ENCODE data around the gene NOS2.
A peak's percentile ranks its signal among the peaks of the same experiment; 100 is the strongest.

Gene NOS2

DNA sequence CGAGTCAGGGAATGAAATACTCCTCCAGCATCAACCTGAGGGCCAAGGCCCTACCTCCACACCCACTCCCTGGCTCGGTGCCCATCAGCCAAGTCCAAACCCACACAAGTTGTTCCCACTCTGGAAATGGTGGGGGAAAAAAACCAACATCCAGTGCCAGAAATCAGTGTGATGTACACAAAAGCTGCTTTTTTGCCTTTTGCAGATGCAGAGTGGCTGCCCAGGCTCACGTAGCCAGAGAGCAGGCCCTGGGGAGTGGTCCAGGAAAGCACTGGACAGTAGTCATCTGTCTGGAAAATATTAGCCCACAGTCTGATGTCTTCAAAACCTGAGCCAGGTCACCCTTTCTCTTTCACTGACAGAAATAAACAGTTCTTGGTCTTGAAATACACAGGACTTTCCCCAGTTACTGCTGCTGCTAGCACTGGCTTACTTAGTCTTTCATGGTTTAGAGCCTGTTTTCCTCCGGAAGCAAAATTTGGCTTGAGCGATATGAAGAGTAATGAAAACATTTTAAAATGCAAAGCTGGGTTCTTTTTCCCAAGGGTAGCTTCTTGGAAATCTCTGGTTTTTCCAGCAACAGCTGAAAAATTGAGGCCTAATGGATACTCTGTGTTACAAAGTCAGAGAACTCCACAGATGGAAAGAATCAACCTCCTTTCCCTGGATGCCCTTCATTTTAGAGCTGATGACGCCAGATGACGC, 18.2 kb upstream of the NOS2 start:
- no peak for DNase-seq

DNA sequence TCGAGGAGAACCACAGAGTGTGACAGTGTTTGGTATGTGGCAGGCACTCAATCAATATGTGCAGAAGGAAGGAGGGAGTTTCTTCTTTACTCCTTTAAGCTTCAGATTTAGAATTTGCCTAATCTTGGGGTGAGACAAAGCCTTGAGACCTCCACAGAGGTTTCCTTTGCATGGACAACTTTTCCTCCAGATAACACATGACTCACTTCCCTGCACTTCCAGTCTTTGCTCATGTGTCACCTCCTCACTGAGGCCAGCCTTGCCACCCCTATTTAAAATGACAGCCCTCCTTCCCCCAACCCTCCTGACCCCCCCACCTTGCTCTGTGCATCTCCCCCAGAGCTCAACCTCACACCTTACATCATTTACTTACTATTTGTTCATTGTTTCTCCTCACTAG, 17.4 kb upstream of the NOS2 start:
- DNase-seq, result no peak

DNA sequence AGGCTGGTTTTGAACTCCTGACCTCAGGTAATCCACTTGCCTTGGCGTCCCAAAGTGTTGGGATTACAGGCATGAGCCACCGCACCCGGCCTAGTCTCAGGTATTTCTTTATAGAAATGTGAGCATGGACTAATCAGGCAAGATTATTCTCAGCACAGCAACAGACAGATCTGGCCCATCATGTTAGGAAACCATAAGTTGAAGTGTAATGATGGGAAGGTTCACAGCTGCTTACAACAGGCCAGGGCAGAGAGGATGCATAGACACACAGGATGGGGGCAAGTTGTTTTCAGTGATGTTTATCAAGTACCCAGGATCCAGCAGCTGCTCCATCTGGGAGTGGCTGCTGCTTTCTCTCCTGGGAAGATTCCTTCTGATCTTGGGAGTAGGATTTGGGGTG, 16.6 kb upstream of the NOS2 start:
- no peak for DNase-seq

DNA sequence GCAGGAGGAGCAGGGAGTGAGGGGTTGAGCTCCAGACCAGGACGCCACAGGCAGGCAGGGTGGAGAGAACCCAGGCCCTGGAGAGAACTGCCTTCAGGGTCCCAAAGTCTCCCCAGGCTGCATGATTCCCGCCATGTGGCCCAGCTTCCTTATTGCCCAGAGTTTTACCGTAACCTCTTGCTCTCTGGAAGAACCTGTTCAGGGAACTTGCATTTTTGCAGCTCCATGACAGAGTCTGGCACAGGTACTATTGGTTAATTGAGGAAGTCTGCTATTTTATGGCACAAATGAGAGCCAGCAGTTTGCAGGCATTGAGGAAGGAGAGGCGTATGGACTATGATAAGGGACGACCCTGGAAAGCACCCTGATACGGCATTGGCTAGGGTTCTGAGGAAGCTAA, 11.6 kb upstream of the NOS2 start:
- no peak for DNase-seq

DNA sequence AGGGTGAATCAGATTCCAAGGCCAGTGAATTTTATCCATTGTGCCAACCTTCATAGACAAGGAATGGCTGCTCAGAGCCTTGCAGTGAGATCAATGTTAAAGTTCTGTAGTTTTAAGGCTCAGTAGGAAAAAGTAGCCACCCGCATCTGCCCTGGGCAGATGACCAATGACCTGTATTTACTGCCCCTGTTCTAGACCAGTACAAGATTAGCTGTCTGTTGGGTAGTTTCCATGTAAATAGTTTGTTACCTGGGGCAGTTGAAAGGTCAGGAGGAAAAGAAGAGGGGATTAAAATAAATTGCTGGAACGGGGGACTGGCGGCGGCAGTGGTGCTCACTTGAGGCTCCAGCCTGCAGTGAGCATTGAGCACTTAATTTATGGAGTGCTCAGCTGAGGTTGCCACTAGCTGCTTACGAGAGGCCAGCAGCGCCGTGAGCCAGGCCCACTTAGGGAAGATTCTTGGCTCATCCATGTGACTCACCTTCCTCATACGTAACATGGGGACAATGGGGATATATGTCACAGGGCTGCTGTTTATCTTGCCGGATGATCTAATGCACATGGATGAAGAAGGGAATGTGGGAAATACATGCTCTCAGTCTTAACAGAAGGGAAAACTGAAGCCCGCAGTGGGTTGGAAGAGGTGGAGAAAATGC, 10.7 kb upstream of the NOS2 start:
- DNase-seq, result no peak

DNA sequence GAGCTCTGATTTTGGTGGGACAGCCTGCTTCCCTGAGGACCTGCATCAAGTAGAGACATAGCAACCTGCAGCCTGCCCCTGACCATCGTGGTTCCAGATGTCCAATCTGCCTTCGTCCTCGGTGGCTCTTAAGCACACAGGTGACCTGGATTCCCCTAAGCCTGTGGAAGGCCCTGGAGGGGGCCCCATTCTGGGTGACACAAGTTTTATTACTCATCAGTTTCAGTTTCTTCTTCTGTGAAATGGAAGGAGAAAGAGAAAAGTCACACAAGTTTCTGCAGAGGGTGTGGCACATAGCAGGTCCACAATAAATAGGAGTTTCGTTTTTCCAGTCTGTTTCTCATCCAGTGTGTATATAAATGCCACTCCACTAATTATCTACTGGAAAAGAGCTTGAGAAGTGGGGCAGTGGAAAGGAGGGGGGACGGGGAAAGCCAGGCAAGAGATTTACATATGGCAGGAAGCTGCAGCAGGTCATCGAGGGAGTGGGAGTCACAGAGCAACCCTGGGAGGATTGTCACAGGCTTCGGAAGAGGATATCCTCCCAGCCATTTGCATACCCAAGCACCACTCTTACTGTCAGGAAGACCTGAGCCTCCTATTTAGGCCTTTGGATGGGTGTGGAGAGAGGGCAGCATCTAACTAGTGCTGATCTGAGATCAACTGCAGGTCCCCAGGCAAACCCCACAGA, 10.0 kb upstream of the NOS2 start:
- peak in 1 of 5 experiments; percentile 77 for DNase-seq

DNA sequence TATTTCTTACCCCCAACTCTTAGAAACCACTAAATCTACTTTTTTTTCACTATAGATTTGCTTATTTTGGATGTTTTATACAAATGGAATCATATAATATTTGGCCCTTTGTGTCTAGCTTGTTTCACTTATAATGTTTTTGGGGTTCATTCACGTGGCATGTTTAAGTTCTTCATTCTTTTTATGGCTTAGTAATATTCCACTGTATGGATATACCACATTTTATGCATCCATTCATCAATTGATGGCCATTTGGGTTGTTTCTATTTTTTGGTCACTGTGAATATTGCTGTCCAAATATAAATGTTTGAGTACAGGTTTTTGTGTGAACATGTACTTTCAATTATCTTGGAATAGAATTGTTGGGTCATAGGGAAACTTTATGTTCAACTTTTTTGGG, 9.2 kb upstream of the NOS2 start:
- no peak for DNase-seq

DNA sequence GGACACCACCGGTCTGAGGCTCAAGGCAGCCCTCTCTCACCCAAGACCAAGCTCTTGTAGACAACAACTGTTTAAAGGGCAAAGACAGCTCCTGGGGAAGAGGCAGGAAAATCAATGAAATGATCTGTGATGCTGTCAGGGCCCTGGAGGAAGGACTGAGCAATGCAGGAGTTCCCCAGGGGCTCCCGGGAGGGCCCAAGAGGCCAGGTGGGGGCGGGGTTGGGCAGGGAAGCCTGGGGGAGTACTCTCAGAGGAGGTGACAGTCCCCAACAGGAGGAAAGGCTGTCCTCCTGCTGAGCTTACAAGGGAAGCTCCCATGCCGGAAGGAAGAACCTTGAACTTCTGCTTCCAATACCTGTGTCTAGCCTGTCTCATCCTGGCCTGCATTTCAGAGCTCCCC, 8.3 kb upstream of the NOS2 start:
- peak in 1 of 5 experiments; percentile 8 for DNase-seq

DNA sequence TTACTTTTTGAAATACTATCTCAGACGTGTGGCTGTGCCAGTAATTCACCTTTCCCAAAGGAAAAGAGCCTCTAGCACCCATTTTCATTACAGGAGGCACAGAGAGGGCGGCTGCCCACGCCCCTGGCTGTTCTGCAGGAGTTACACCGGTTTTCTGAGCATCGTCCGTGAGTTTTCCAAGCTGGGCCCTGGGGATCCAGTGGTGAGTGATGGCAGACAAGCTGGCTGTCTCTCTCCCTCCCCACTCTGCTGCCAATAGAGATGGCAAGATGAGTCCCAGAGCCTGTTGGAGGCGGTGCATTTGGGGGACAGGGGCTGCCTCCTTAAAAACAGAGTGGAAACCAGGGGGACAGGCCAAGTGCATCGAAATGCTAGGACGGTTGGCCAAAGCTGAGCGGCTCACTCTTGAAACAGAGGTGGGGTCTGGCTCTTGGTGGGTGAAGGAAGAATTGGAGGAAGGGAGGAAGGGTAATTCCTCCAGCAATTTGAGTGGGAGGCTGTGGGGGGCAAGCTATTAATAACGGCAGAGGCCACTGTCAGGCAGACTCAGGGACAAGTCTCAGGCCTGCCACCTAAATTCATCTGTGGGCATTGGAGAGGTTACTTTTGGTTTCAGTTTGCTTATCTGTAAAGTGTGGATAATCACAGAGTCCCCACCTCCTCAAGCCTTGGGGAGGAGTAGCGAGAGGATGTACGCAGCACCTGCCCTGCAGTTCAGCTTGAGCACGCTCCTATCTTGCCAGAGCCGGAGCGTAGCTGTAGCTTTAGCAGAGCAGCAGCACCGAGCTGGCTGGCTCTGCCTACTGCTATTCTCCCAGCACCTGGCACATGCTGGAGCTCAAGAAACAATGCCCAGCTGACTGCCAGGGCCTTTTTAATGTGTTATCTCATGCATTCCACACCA, 7.5 kb upstream of the NOS2 start:
- DNase-seq, result peak in 4 of 5 experiments; percentile 22 to 97 (median 48)

DNA sequence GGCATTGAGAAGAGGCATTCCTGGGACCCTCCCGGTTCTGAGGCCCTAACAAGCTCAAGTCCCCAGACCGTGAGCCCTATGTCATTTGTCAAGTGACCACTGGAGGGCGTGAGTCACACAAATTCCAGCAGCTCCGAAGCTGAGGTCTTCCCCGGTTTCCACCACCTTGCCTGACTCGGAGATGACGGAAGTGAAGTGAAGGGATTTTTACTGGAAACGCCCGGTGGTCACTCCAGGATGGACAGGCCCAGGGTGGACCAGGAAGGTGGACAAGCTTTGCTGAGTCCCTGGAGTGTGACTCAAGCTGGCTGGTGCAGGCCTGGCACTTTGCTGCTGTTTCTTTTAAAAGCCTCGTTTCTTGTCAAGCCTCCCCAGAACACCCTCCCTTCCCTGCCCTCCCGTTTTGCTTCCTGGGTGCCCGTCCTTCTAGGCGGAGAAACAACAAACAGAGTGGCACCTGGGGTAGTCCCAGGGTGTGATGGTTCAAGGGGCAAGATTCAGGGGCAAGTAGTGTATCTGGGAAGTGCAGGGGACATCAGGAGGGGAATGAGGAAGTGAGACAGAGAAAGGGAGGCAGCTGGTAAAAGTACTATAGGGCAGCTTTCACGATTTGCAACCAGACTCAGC, 5.3 kb upstream of the NOS2 start:
- peak; percentile 38 to 88 (median 68) for DNase-seq

DNA sequence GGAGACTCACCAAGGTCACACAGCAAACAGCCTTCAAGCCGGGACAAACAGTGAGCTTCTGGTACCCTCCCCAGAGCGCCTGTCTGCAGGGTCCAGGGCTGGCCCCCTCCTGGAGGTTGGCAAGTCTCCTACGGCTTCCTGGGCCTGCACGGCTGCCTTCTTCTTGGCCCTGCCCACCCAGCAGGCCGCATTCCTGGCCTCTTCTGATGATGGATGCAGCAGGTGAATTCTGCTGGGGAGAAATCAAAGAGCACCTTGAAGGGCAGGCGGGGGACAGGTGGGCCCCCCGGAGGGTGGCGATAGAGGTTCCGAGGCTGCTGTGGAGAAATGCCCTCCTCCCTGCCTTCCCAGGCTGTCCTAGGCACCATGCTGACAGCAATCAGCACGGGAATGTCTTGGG, 3.8 kb upstream of the NOS2 start:
- no peak for DNase-seq

DNA sequence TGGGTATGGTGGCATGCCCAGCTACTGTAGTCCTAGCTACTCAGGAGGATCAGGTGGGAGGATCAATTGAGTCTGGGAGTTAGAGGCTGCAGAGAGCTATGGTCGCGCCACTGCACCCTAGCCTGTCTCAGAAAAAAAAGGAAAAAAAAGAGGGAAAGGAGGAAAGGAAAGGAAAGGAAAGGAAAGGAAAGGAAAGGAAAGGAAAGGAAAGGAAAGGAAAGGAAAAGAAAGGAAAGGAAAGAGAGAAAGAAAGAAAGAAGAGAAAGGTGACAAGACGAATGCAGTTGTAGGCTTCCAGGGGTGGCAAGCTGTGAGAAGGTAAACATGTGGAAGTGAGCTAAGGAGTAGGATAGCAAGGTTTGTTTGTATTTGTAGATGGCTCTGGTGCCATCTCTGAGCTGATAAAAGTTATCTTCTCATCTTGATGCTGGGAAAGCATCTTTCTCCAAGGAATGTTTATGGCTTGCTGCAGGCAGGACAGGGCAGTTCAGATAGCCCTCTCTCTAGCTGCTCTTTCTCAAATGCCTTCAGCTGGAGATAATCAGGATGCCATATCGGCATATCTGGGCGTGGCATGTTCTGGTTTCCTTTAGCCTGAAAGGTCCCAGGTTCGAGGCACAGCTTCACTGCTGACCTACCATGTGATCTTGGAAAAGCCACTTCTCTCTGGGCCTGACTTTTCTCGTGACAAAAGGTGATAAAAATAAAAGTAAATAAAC, 2.8 kb upstream of the NOS2 start:
- DNase-seq, result no peak

DNA sequence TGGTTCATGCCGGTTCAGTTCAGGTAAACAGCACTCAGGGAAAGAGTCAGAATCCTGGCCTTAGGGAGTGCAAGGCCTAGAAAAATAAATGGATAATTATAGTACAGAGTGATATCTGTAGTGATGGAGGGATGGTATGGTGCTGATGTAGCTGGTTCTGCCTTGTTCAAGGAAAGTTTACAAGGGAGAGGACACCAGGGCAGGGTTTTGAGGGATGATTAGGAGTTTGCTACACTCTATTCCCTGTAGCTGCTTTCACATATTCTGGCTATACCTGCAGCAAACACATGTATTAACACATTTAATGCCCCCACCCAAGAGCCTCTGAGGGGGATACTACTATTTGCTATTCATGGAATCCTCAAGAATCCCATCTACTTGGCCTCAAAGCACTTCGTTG, 1.7 kb upstream of the NOS2 start:
- no peak for DNase-seq

DNA sequence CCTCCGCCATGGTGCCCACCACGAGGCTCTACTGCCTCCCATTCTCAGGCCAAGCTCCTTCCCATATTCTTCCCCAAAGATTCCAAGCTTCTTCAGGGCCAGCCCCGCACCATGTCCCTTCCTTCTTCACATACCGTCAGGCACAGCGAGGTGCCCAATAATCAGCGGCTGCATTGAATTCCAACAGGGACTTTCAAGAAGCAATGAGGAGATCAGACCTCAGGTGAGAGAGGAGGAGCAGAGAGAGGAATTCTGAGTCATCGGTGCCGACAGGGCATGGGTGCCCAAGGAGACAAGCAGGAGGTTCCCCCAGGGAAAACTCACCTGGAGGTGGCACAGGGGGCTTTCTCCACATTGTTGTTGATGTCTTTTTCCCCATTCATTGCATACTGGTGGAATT, 2.0 kb downstream of the NOS2 start:
- no peak for DNase-seq

DNA sequence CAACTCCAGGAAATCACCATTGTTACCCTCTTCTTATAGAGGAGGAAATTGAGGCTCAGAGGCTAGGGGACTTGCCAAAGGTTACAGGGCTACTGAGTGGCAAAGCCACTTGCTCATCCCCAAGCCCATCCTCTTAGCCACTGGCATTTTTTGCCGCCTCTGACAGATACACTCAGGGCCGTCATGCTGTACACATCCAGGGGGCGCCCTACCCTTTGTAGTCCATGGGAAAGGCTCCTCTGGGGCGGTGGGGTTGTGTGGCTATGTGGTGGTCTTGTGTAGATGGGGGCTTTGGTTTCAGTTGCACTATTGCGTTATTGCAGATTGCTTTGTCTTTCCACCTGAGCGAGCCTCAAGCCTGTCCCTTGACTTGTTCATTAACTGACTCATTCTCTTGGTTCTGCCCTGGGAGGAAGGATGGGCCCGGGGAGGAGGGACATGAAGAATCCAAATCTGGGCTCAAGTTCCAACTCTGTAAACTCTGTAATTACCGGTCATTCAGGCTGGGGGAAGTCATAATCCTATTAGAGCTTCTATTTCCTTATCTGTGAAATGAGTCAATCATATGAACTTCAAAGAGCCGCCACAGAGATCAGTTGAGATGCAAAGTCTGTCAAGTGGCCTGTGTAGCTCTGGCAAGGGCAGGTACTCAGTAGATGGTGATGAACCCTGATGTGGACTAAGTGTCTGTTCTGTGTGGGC, 2.8 kb downstream of the NOS2 start:
- DNase-seq, result no peak

DNA sequence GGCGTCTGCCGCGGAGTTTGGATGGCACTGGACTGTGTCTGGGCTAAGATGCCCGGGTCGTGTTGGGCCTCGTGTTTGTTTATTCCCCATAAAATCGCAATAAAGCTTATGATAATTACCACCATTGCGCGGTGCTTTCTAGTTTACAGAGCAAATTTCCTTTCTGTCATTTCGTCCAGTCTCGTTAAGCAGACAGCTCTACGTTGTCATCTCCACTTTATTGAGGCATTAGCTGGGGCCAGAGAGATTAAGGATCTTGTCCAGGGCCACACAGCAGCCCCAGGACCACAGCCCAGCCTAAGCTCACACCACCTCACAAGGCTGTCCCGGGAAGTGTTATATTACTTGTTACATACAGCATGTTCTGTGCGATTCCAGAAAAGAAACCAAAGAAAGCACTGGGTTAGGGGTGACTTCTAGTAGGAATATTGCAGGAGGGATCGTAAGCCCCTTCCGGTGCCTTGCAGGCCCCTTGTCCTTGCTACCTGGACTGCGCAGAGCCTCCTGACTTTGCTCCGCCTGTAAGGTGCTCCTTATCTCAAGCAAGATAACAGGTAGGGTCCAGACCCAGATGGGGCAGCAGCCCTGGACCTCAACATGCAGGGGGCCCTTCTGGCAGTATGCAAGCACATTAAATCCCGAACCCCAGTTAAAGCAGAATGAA, 6.3 kb downstream of the NOS2 start:
- no peak for DNase-seq

DNA sequence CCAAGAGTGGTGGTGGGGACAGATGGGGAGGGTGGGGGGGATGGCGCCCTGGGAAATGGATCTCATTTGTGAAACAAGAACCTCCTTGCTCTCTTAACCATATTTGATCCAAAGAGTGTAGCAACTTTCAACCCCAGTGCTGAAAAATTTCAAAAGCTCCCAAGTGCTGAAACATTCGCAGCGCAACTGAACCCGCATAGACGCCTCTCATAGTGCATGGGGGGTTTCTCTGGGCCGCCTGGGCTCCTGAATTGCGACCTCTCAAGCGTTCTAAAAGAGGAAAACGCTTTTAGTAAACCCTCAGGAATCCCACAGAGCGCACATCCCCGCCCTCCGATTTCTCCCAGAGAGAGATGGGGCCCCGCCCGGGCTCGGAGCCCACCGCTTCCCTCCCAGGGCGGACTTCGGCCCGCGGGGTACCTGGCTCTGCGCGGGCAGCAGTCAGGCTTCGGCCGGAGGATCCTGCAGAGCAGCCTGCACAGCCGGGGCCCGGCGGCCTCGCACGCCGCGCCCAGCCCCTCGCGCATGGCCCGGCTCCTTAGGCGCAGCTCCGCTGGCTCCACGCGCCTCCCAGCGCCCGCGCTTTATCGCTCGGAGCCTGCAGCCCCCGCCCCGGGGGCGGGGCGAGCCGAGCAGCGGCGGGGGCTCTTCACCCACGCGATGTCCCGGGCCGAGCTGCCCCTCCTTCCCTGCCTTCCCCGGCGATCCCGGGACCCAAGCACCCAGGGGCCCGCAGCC, 7.0 kb downstream of the NOS2 start:
- DNase-seq, result peak in 1 of 5 experiments; percentile 8

DNA sequence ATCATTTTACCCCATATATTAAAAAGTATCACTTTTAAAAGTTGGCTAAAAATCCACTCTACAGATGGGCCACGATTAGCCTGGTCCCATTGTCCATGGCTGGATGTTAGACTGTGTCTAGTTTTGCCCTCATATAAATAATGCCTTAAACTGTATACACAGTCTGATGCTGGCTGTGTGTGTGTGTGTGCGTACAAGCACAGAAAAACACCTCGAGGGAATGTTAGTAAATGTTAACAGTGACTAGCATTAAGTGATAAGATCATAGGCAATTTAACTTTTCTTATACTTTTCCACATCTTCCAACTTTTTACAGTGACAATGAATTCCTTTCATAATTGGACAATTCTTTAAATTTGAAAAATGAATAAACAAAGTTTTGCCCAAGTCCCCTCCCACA, 8.2 kb downstream of the NOS2 start:
- no peak for DNase-seq

DNA sequence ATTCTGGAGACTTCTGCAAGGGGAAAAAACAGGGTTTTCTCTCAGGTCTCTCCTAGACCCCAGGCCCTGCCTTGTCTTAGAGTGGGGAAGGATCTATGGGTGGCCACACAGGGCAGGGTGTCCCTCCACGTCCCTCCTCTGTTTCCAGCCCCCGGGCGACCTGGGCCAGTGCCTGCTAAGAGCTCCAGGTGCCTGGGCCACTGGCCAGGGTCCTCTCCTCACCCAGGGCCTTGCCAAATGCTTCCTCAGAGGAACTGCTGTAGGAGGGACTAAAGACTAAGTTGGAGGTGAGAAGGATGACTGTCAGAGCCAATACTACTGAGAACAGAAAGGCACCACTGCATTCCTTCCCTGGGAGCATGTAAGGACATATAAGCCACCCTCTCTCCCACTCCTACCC, 11.4 kb downstream of the NOS2 start:
- DNase-seq, result no peak

All from T-helper 2 cell (primary cell).